Astrocyte of the cerebellum (primary cell): ENCODE results near the gene CAV3.

Experiments
- DNase-seq: peaks from one replicate; pipeline ENCODE4 v3.0.0-alpha.2; 2011; ENCODE audit warnings: low read depth
- H3K4me3 ChIP-seq: 2 replicates; pipeline ENCODE4 v1.5.1; 2011; ENCODE audit warnings: mild to moderate bottlenecking, low read depth, low read length, moderate library complexity
- in situ Hi-C: cut with HindIII; loops from 2 replicates; pipeline ENCODE4 v1.10.0; 2017; ENCODE audit warnings: low sequenced_read_pairs
- TF ChIP-seq, protein P1 (sequence below): IDR thresholded peaks from 2 replicates; pipeline ENCODE4 v1.5.1; 2012; ENCODE audit warnings: low read length, low read depth, moderate library complexity, mild to moderate bottlenecking; ENCODE audit errors: missing control alignments

The CAV3 gene

GRCh38 chr3:8775181-8775580 lies 41.6 kb downstream of the CAV3 start:
- TF ChIP-seq, protein P1, sequence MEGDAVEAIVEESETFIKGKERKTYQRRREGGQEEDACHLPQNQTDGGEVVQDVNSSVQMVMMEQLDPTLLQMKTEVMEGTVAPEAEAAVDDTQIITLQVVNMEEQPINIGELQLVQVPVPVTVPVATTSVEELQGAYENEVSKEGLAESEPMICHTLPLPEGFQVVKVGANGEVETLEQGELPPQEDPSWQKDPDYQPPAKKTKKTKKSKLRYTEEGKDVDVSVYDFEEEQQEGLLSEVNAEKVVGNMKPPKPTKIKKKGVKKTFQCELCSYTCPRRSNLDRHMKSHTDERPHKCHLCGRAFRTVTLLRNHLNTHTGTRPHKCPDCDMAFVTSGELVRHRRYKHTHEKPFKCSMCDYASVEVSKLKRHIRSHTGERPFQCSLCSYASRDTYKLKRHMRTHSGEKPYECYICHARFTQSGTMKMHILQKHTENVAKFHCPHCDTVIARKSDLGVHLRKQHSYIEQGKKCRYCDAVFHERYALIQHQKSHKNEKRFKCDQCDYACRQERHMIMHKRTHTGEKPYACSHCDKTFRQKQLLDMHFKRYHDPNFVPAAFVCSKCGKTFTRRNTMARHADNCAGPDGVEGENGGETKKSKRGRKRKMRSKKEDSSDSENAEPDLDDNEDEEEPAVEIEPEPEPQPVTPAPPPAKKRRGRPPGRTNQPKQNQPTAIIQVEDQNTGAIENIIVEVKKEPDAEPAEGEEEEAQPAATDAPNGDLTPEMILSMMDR: no peak
- no peak for DNase-seq
- in situ Hi-C loops: no loop called here
- no peak overlapping the region for H3K4me3 ChIP-seq

GRCh38 chr3:8775602-8776001 lies 42.0 kb downstream of the CAV3 start:
- in situ Hi-C loops: no loop called here
- TF ChIP-seq, protein P1: no peak
- DNase-seq: no peak
- no peak overlapping the region for H3K4me3 ChIP-seq

DNA sequence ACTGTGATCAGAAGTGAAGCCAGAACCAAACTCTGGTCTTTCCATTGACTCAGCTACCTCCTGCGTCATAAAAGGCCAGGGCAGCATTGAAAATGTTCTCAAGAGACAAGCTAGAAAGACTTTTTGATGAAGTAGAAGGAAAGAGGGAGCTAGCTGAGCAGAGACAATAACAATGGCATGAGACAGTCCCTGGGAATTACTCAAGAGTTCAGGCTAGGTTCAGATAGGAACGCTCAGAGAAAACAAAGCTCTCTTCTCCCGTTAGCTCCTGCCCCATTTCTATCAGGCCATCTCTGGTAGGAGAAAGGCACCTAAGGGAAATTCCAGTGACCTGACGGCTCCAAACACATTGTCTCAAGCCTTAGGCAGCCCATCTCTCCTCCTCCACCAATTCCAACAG lies 42.8 kb downstream of the CAV3 start:
- no peak overlapping the region for H3K4me3 ChIP-seq
- no peak for DNase-seq
- TF ChIP-seq, protein P1: no peak
- in situ Hi-C loops: no loop called here

DNA sequence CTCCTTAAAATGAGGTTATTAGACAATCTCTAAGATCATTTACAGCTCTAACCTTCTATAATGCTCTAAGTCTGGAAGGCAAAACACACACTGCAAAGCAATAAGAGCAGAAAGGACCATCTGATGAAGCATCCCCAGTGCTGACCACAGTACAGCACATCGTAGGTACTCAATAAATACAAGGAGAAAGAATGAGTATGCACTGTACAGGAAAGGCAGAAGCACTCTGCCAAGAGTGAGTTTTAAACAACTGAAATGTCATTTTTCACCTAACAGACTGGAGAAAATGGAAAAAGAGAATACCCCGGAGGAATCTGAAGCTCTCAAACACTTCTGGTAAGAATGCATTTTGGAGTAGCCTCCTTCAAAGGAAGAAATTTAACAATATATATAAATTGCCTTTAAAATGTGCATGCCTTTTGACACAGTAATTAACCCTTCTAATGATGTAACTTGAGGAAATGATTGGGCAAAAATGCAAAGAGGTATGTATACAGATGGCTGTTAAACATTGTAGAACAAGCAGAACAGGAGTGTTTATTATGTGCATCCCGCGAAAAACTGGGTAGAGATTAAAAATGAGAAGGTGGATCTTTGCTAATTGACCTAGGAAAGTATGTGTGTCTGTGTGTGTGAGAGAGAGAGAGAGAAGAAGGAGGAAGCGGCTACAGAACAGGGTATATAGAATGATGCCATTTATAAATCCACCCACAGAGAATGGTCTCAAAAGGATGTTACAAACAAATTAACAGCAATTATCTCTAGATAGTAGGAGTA lies 43.8 kb downstream of the CAV3 start:
- TF ChIP-seq, protein P1: no peak
- no peak overlapping the region for H3K4me3 ChIP-seq
- DNase-seq: no peak
- in situ Hi-C loops: no loop called here

DNA sequence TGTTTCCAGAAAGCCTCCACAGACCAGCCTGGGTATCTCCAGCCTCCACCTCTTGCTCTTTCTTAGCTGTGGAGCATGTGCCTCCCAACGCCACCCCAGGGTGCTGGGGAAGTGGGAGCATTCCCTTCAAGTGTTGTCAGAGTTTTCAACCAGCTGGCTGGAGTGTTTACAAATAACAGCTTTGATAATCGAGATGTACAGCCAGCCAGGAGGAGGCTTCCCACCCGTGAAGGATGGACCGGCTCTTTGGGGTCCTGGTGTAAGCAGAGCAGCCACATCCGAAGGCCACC lies 44.3 kb downstream of the CAV3 start:
- H3K4me3 ChIP-seq: no peak overlapping the region
- in situ Hi-C loops: no loop called here
- TF ChIP-seq, protein P1: no peak

DNA sequence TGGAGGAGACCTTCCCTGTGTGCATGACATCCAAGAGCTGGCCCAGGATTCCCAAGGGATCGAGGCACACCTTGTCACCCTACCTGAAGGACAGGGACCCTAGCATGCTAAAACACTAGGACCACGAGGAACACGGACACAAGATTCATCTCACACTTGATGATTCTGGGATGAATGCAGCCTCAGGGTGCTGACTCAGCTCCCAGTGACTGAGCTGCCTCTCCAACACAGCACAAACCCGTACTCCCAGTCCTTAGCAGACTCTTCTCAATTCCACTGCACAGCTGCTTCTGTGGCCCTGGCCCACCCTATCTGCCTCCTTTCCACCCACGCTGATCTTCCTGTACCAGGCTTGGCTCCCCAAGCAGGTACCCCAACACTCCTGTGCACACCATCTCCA lies 44.9 kb downstream of the CAV3 start:
- in situ Hi-C loops: no loop called here
- TF ChIP-seq, protein P1: no peak
- DNase-seq: no peak
- H3K4me3 ChIP-seq: no peak overlapping the region

More for the DNA sequence above, 44.3 kb downstream of the CAV3 start:
- no peak for DNase-seq

GRCh38 chr3:8780279-8780678 lies 46.7 kb downstream of the CAV3 start:
- no peak overlapping the region for H3K4me3 ChIP-seq
- in situ Hi-C loops: no loop called here
- no peak for DNase-seq
- TF ChIP-seq, protein P1: no peak
